ENCODE results near the gene CLMP.

The CLMP gene

DNA sequence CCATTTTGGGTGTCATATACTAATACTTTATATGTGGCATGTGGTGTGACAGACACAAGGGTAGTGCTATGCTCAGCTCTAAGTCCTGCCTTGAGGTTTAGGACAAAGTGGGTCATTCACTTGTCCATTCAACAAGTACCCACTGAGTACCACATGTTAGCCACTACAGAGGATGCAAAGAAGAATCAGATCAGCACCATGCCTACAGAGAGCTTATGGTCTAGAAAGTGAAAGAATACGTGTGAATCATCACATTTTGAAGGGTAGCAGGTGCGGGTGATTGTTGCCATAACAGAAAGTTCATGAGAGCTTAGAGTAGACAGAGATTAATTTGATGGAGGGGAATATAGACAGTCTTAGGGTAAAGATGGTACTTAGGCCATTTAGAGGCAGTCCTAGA is 18.3 kb downstream of the CLMP start:
- H3K27ac ChIP-seq (replicated peaks): no peak overlapping the region
- H3K27me3 ChIP-seq (ENCODE audit: insufficient read depth, poor library complexity, severe bottlenecking): no peaks in the 10 kb centered on the region
- H3K4me3 ChIP-seq (replicated peaks; ENCODE audit: insufficient read depth, low read length): no peak overlapping the region
- TF ChIP-seq GABPA (IDR thresholded peaks at IDR 0.05; ENCODE audit: low read depth) (no peak), POLR2AphosphoS5 (IDR thresholded peaks at IDR 0.05; ENCODE audit: low read depth) (no peak), REST (IDR thresholded peaks at IDR 0.05; ENCODE audit: insufficient replicate concordance, low read depth) (no peak), SPI1 (IDR thresholded peaks at IDR 0.05; ENCODE audit: borderline replicate concordance, low read depth) (no peak)
- TF ChIP-seq, protein P1, sequence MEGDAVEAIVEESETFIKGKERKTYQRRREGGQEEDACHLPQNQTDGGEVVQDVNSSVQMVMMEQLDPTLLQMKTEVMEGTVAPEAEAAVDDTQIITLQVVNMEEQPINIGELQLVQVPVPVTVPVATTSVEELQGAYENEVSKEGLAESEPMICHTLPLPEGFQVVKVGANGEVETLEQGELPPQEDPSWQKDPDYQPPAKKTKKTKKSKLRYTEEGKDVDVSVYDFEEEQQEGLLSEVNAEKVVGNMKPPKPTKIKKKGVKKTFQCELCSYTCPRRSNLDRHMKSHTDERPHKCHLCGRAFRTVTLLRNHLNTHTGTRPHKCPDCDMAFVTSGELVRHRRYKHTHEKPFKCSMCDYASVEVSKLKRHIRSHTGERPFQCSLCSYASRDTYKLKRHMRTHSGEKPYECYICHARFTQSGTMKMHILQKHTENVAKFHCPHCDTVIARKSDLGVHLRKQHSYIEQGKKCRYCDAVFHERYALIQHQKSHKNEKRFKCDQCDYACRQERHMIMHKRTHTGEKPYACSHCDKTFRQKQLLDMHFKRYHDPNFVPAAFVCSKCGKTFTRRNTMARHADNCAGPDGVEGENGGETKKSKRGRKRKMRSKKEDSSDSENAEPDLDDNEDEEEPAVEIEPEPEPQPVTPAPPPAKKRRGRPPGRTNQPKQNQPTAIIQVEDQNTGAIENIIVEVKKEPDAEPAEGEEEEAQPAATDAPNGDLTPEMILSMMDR (IDR thresholded peaks at IDR 0.05; ENCODE audit: insufficient read depth, low read length): no peak
- no peak for DNase-seq (ENCODE audit: low read depth in 1 of 2, low spot score in 1 of 2)

DNA sequence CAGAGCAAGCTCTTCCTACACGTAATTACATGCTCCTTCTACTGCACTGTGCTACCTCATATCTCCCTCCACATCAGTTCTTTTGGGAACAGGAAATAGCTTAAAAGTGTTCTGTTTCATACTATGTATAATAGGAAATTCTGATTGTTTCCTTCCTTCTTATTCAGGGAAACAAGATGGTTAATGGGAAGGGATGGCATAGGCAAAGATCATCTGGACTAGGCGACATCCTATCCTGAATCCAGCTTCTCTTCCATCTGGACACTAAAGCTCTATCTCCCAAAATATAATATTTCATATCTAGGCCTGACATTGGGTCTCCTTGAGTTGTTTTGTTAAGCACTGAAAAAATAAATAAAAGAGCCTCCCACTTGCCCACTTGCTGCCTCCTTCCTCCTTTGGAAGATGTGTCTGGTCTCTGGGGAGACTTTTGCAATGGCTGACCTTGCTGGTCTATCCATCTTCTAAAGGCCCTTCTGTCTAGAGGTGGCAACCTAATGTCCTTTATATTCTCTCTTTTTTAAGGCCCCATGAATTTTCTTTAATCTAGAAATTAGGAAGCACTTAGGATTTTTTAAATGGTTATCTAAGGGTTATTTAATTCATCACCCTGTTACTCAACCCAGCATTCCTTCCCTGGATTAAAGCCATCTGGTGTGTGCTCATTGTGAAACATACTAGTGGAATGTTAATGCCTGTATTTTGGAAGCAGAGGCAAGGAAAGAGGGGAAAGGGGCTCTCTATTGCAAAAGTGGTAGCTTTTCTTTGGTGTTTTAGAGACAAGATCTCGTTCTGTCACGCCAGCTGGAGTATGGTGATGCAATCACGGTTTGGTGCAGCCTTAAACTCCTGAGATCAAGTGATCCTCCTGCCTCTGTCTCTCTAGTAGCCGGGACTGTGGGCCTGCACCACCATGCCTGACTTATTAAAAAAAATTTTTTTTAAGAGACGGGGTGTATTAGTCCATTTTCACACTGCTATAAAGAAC is 20.6 kb downstream of the CLMP start:
- peak; percentile 12 to 68 for DNase-seq (ENCODE audit: low read depth in 1 of 2, low spot score in 1 of 2)
- Histone ChIP-seq H3K27ac (replicated peaks) (0 out of 2 replicates have a peak overlapping the region, but pooled peaks have one; percentile 16), H3K4me3 (replicated peaks; ENCODE audit: insufficient read depth, low read length) (no peak overlapping the region), H3K27me3 (ENCODE audit: insufficient read depth, poor library complexity, severe bottlenecking) (no peaks in the 10 kb centered on the region)
- TF ChIP-seq REST (IDR thresholded peaks at IDR 0.05; ENCODE audit: insufficient replicate concordance, low read depth) (no peak), GABPA (IDR thresholded peaks at IDR 0.05; ENCODE audit: low read depth) (no peak), SPI1 (IDR thresholded peaks at IDR 0.05; ENCODE audit: borderline replicate concordance, low read depth) (no peak), POLR2AphosphoS5 (IDR thresholded peaks at IDR 0.05; ENCODE audit: low read depth) (no peak)
- TF ChIP-seq, protein P1 (IDR thresholded peaks at IDR 0.05; ENCODE audit: insufficient read depth, low read length): no peak

DNA sequence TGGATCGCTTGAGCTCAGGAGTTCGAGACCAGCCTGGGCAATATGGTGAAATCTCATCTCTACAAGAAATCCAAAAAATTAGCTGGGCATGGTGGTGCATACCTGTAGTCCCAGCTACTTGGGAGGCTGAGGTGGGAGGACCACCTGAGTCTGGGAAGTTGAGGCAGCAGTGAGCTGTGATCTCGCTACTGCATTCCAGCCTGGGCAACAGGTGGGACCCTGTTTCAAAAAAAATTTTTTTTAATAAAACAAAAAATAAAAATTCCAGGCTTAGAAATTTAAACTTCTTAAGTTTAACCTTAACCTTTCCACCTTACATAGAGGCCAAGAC is 21.2 kb downstream of the CLMP start:
- no peak for TF ChIP-seq POLR2AphosphoS5 (IDR thresholded peaks at IDR 0.05; ENCODE audit: low read depth)
- TF ChIP-seq, protein P1 (IDR thresholded peaks at IDR 0.05; ENCODE audit: insufficient read depth, low read length): no peak
- no peak for DNase-seq (ENCODE audit: low read depth in 1 of 2, low spot score in 1 of 2)
- H3K27ac ChIP-seq (replicated peaks): no peak overlapping the region
- no peaks in the 10 kb centered on the region for H3K27me3 ChIP-seq (ENCODE audit: insufficient read depth, poor library complexity, severe bottlenecking)
- H3K4me3 ChIP-seq (replicated peaks; ENCODE audit: insufficient read depth, low read length): no peak overlapping the region
